ENCODE results near the gene ANKRD50. TPM values are rescaled to one million over a fixed set of nuclear protein-coding genes. Genes with fewer than 3 reads are reported as not detected.

ANKRD50 gene
- total RNA-seq, 1 experiment from 2014 or later: 14.3 TPM

DNA sequence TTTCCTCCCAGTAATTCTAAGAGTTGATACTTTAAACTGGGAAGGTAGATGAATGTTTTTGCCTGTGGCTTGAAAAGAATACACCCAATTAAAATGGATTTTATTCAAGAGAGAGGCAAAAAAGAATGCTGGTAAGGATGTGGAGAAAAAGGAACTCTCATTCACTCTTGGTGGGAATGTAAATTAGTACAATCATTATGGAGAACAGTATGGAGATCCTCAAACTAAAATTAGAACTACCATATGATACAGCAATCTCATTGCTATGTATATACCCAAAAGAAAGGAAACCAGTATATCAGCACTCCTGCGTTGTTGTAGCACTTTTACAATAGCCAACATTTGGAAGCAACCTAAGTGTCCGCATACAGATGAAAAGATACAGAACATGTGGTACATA lies 75.2 kb downstream of the ANKRD50 start:
- H3K27ac ChIP-seq (ENCODE audit: low read length): no peak overlapping the region
- no TSS peak for BruUV-seq (replicated peaks)
- H3K9me3 ChIP-seq (ENCODE audit: control insufficient read depth, insufficient read depth, low read depth, low read length): no peaks in the 10 kb centered on the region
- ChIA-PET CTCF (no interaction called here), POLR2A (no interaction called here)
- no peak overlapping the region for H3K4me3 ChIP-seq (ENCODE audit: low read depth in 2 of 2, low read length in 2 of 2)
- in situ Hi-C loops (cut with HindIII; ENCODE audit: low pct_unique_long_range_greater_than_20kb, low sequenced_read_pairs): no loop called here
- H3K27me3 ChIP-seq (ENCODE audit: control insufficient read depth, insufficient read depth, low read length): no peaks in the 10 kb centered on the region
- TF ChIP-seq, protein P1, sequence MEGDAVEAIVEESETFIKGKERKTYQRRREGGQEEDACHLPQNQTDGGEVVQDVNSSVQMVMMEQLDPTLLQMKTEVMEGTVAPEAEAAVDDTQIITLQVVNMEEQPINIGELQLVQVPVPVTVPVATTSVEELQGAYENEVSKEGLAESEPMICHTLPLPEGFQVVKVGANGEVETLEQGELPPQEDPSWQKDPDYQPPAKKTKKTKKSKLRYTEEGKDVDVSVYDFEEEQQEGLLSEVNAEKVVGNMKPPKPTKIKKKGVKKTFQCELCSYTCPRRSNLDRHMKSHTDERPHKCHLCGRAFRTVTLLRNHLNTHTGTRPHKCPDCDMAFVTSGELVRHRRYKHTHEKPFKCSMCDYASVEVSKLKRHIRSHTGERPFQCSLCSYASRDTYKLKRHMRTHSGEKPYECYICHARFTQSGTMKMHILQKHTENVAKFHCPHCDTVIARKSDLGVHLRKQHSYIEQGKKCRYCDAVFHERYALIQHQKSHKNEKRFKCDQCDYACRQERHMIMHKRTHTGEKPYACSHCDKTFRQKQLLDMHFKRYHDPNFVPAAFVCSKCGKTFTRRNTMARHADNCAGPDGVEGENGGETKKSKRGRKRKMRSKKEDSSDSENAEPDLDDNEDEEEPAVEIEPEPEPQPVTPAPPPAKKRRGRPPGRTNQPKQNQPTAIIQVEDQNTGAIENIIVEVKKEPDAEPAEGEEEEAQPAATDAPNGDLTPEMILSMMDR (IDR thresholded peaks at IDR 0.05): no peak
- no peak for TF ChIP-seq REST (IDR thresholded peaks at IDR 0.05; ENCODE audit: insufficient read depth in 1 of 2, low read depth in 2 of 2, low read length in 1 of 2)
- TF ChIP-seq SIN3A (IDR thresholded peaks at IDR 0.05; ENCODE audit: borderline replicate concordance, insufficient read depth, low read depth, low read length): no peak
- TF ChIP-seq POLR2AphosphoS5 (IDR thresholded peaks at IDR 0.05; ENCODE audit: low read depth, low read length): no peak
- no peak for TF ChIP-seq TCF7L2 (IDR thresholded peaks at IDR 0.05; ENCODE audit: low read depth, low read length)
- no peaks in the 10 kb centered on the region for H3K4me1 ChIP-seq (ENCODE audit: control insufficient read depth, insufficient read depth, low read length)
- intact Hi-C loops (cut with micrococcal nuclease; ENCODE audit: unreplicated experiment): no loop called here
- no peak for DNase-seq (ENCODE audit: low read depth, low spot score)
- no peaks in the 10 kb centered on the region for H3K36me3 ChIP-seq (ENCODE audit: control insufficient read depth, insufficient read depth, low read length)
- no peak for ATAC-seq

GRCh38 chr4:124636788-124637187 lies 75.7 kb downstream of the ANKRD50 start:
- in situ Hi-C loops (cut with HindIII; ENCODE audit: low pct_unique_long_range_greater_than_20kb, low sequenced_read_pairs): no loop called here
- intact Hi-C loops (cut with micrococcal nuclease; ENCODE audit: unreplicated experiment): no loop called here
- CTCF ChIA-PET: no interaction called here
- DNase-seq (ENCODE audit: low read depth, low spot score) (no peak), ATAC-seq (no peak)
- POLR2A ChIA-PET: no interaction called here
- TF ChIP-seq TCF7L2 (IDR thresholded peaks at IDR 0.05; ENCODE audit: low read depth, low read length) (no peak), POLR2AphosphoS5 (IDR thresholded peaks at IDR 0.05; ENCODE audit: low read depth, low read length) (no peak), REST (IDR thresholded peaks at IDR 0.05; ENCODE audit: insufficient read depth in 1 of 2, low read depth in 2 of 2, low read length in 1 of 2) (no peak), SIN3A (IDR thresholded peaks at IDR 0.05; ENCODE audit: borderline replicate concordance, insufficient read depth, low read depth, low read length) (no peak)
- TF ChIP-seq, protein P1 (IDR thresholded peaks at IDR 0.05): no peak
- Histone ChIP-seq H3K27ac (ENCODE audit: low read length) (no peak overlapping the region), H3K9me3 (ENCODE audit: control insufficient read depth, insufficient read depth, low read depth, low read length) (no peaks in the 10 kb centered on the region), H3K27me3 (ENCODE audit: control insufficient read depth, insufficient read depth, low read length) (no peaks in the 10 kb centered on the region), H3K4me1 (ENCODE audit: control insufficient read depth, insufficient read depth, low read length) (no peaks in the 10 kb centered on the region), H3K4me3 (ENCODE audit: low read depth in 2 of 2, low read length in 2 of 2) (no peak overlapping the region), H3K36me3 (ENCODE audit: control insufficient read depth, insufficient read depth, low read length) (no peaks in the 10 kb centered on the region)
- BruUV-seq (replicated peaks): no TSS peak

Measured in Panc1 (cell line).